H1 (cell line): ENCODE results near the gene GRHL3. TPM values are rescaled to one million over a fixed set of nuclear protein-coding genes. Genes with fewer than 3 reads are reported as not detected.
A peak's percentile ranks its signal among the peaks of the same experiment; 100 is the strongest.

ENCODE experiments used
- CTCF ChIA-PET: fragments of 300-600 bp; sonication (Branson Sonifier 250); formaldehyde crosslinking; loops from one replicate; lab custom pipeline; 2021; ENCODE audit not compliant: partially characterized antibody; lab: Charles Lee
- POLR2A ChIA-PET: fragments of 300-600 bp; sonication (Branson Sonifier 250); formaldehyde crosslinking; loops from one replicate; lab custom pipeline; 2021; ENCODE audit warnings: inconsistent platforms; ENCODE audit not compliant: partially characterized antibody; lab: Charles Lee
- DNase-seq, 2 experiments: peaks; one replicate each; pipeline versions ENCODE4 v3.0.0 to v3.0.0-alpha.2; 2010 to 2022; ENCODE audit warnings: low spot score in 2 of 2, low read depth in 1 of 2, mixed read lengths in 1 of 2
- FAIRE-seq: peaks from 2 replicates; lab custom pipeline; 2011; peaks lifted over from hg19 to GRCh38; lab: Jason Lieb, UNC
- H2AFZ ChIP-seq: 2 replicates; pipeline ENCODE4 v1.8.1; 2012; ENCODE audit warnings: low read length, inconsistent platforms
- H2AK5ac ChIP-seq: 2 replicates; pipeline ENCODE4 v1.6.1; 2013; ENCODE audit warnings: low read depth, low read length
- H2BK120ac ChIP-seq: replicated peaks from 2 replicates; pipeline ENCODE3; 2013; ENCODE audit warnings: low read depth, low read length, inconsistent platforms
- H2BK12ac ChIP-seq: 2 replicates; pipeline ENCODE4 v1.6.1; 2013; ENCODE audit warnings: low read depth, low read length
- H2BK15ac ChIP-seq: 2 replicates; pipeline ENCODE4 v1.6.1; 2013; ENCODE audit warnings: low read length
- H2BK20ac ChIP-seq: 2 replicates; pipeline ENCODE4 v1.6.1; 2013; ENCODE audit warnings: low read length
- H2BK5ac ChIP-seq: 2 replicates; pipeline ENCODE4 v1.6.1; 2013; ENCODE audit warnings: low read depth, low read length
- H3K14ac ChIP-seq: 2 replicates; pipeline ENCODE4 v1.6.1; 2013; ENCODE audit warnings: inconsistent platforms; ENCODE audit not compliant: insufficient read length
- H3K18ac ChIP-seq: 2 replicates; pipeline ENCODE4 v1.6.1; 2013; ENCODE audit warnings: low read length; ENCODE audit errors: extremely low read depth
- H3K23ac ChIP-seq: 2 replicates; pipeline ENCODE4 v1.6.1; 2013; ENCODE audit warnings: inconsistent platforms; ENCODE audit not compliant: insufficient read length
- H3K23me2 ChIP-seq: 2 replicates; pipeline ENCODE4 v1.6.1; 2013; ENCODE audit warnings: low read depth, low read length
- H3K27ac ChIP-seq: 2 replicates; pipeline ENCODE4 v1.6.1; 2011; ENCODE audit warnings: low read depth, low read length, inconsistent platforms
- H3K27me3 ChIP-seq, 4 experiments: replicated peaks in 1 of 4; 1 replicate in 1 of 4; 2 replicates in 3 of 4; pipeline versions ENCODE4 v1.6.1 to v1.8.1; 2011 to 2013; ENCODE audit warnings: low read length in 3 of 4, mild to moderate bottlenecking in 3 of 4, inconsistent platforms in 2 of 4, mixed read lengths in 2 of 4, moderate library complexity in 1 of 4; ENCODE audit not compliant: control insufficient read depth in 3 of 4, insufficient read depth in 3 of 4; ENCODE audit errors: extremely low read depth in 1 of 4
- H3K36me3 ChIP-seq, 4 experiments: 2 replicates each; pipeline versions ENCODE4 v1.6.1 to v1.8.1; 2011 to 2013; ENCODE audit warnings: mild to moderate bottlenecking in 4 of 4, low read length in 3 of 4, moderate library complexity in 2 of 4, control low read depth in 1 of 4, inconsistent platforms in 1 of 4; ENCODE audit not compliant: insufficient read depth in 4 of 4, control insufficient read depth in 2 of 4
- H3K4ac ChIP-seq: replicated peaks from 2 replicates; pipeline ENCODE3; 2013; ENCODE audit warnings: low read length, low read depth, mixed read lengths, inconsistent platforms; ENCODE audit not compliant: insufficient read length
- H3K4me1 ChIP-seq, 4 experiments: replicated peaks in 1 of 4; 1 replicate in 1 of 4; 2 replicates in 3 of 4; pipeline versions ENCODE4 v1.6.1 to v1.8.1; 2011 to 2013; ENCODE audit warnings: low read length in 3 of 4, inconsistent platforms in 2 of 4, mixed read lengths in 1 of 4; ENCODE audit not compliant: insufficient read depth in 4 of 4, control insufficient read depth in 3 of 4
- H3K4me2 ChIP-seq, 2 experiments: 2 replicates each; pipeline versions ENCODE4 v1.6.1 to v1.8.1; 2011 to 2013; ENCODE audit warnings: low read depth in 2 of 2, low read length in 2 of 2, control low read depth in 1 of 2, inconsistent platforms in 1 of 2, mild to moderate bottlenecking in 1 of 2; ENCODE audit not compliant: insufficient read depth in 1 of 2
- H3K4me3 ChIP-seq, 4 experiments: fragments of 200-600, 300-600 bp in 1 of 4; sonication (generic), shearing (Covaris generic), sonication (Bioruptor Twin) in 1 of 4; 2 replicates each; pipeline versions ENCODE4 v1.5.1 to v1.8.1; 2011 to 2016; ENCODE audit warnings: low read length in 4 of 4, low read depth in 3 of 4, control low read depth in 2 of 4, inconsistent platforms in 2 of 4, mild to moderate bottlenecking in 2 of 4, mixed read lengths in 1 of 4, moderate library complexity in 1 of 4; ENCODE audit not compliant: insufficient read depth in 2 of 4; ENCODE audit errors: extremely low read depth in 1 of 4
- H3K56ac ChIP-seq: replicated peaks from 2 replicates; pipeline ENCODE3; 2013; ENCODE audit warnings: low read depth, mild to moderate bottlenecking, mixed read lengths, low read length, inconsistent platforms; ENCODE audit not compliant: insufficient read length
- H3K79me1 ChIP-seq: 2 replicates; pipeline ENCODE4 v1.6.1; 2013; ENCODE audit warnings: low read depth, low read length, control low read depth
- H3K79me2 ChIP-seq, 2 experiments: 2 replicates each; pipeline versions ENCODE4 v1.6.1 to v1.8.1; 2012 to 2013; ENCODE audit warnings: low read length in 2 of 2, mild to moderate bottlenecking in 2 of 2, inconsistent platforms in 1 of 2; ENCODE audit not compliant: insufficient read depth in 2 of 2, control insufficient read depth in 1 of 2
- H3K9ac ChIP-seq, 4 experiments: replicated peaks in 1 of 4; 1 replicate in 1 of 4; 2 replicates in 3 of 4; pipeline versions ENCODE4 v1.6.1 to v1.8.1; 2011 to 2013; ENCODE audit warnings: low read depth in 3 of 4, low read length in 3 of 4, control low read depth in 2 of 4, mild to moderate bottlenecking in 2 of 4, moderate library complexity in 2 of 4, inconsistent platforms in 1 of 4; ENCODE audit errors: extremely low read depth in 1 of 4
- H3K9me3 ChIP-seq, 2 experiments: 2 replicates each; pipeline versions ENCODE4 v1.6.1 to v1.8.1; 2012 to 2013; ENCODE audit warnings: mild to moderate bottlenecking in 2 of 2, moderate library complexity in 2 of 2, control low read depth in 1 of 2, inconsistent platforms in 1 of 2, low read depth in 1 of 2, low read length in 1 of 2, mixed read lengths in 1 of 2; ENCODE audit not compliant: insufficient read depth in 2 of 2
- H4K20me1 ChIP-seq, 2 experiments: replicated peaks in 1 of 2; 2 replicates each; pipeline versions ENCODE3 to v1.8.1; 2011 to 2013; ENCODE audit warnings: inconsistent platforms in 2 of 2, low read length in 2 of 2, mild to moderate bottlenecking in 1 of 2; ENCODE audit not compliant: insufficient read depth in 2 of 2, control insufficient read depth in 1 of 2
- H4K5ac ChIP-seq: 2 replicates; pipeline ENCODE4 v1.6.1; 2013; ENCODE audit warnings: low read length, low read depth, mixed read lengths, inconsistent platforms; ENCODE audit not compliant: insufficient read length
- H4K8ac ChIP-seq: 2 replicates; pipeline ENCODE4 v1.8.0; 2013; ENCODE audit warnings: mild to moderate bottlenecking, moderate library complexity, low read length, inconsistent platforms; ENCODE audit not compliant: insufficient read depth; ENCODE audit errors: extremely low read depth
- H4K91ac ChIP-seq: replicated peaks from 2 replicates; pipeline ENCODE3; 2013; ENCODE audit warnings: low read length, mixed read lengths, inconsistent platforms; ENCODE audit not compliant: insufficient read length
- ATF2 ChIP-seq: IDR thresholded peaks from 2 replicates; pipeline ENCODE4 v1.6.1; 2012; ENCODE audit warnings: low read length, inconsistent platforms
- BACH1 ChIP-seq: IDR thresholded peaks from 2 replicates; pipeline ENCODE4 v1.6.1; 2012; ENCODE audit warnings: low read length, improper control_type of control experiment
- CBX8 ChIP-seq: fragments of 300-800, 300-1000 bp; sonication (generic); IDR thresholded peaks from 2 replicates; pipeline ENCODE4 v1.7.1; 2016; ENCODE audit warnings: low read depth, low read length, borderline replicate concordance
- CHD2 ChIP-seq: IDR thresholded peaks from 2 replicates; pipeline ENCODE4 v1.6.1; 2012; ENCODE audit warnings: low read length, improper control_type of control experiment
- CTBP2 ChIP-seq: IDR thresholded peaks from 2 replicates; pipeline ENCODE4 v1.7.0; 2011; ENCODE audit warnings: borderline replicate concordance, mild to moderate bottlenecking, moderate library complexity, mixed read lengths, low read length; ENCODE audit not compliant: insufficient read depth, insufficient read length
- FOSL1 ChIP-seq: IDR thresholded peaks from 2 replicates; pipeline ENCODE4 v1.6.1; 2011; ENCODE audit warnings: mild to moderate bottlenecking, low read depth, low read length, moderate library complexity; ENCODE audit not compliant: insufficient read depth
- KDM1A ChIP-seq: fragments of 200-600, 300-600 bp; sonication (generic); IDR thresholded peaks from 2 replicates; pipeline ENCODE4 v1.7.1; 2016; ENCODE audit warnings: mild to moderate bottlenecking, low read length, borderline replicate concordance
- MAFK ChIP-seq: IDR thresholded peaks from 2 replicates; pipeline ENCODE4 v1.6.1; 2012; ENCODE audit warnings: low read depth, mild to moderate bottlenecking, improper control_type of control experiment, low read length
- PHF8 ChIP-seq: fragments of 200-600 bp; sonication (generic); conservative IDR thresholded peaks from 2 replicates; pipeline ENCODE4 v1.7.1; 2012; ENCODE audit warnings: low read depth, mild to moderate bottlenecking, inconsistent platforms, low read length, moderate library complexity
- POLR2AphosphoS5 ChIP-seq: IDR thresholded peaks from 2 replicates; pipeline ENCODE4 v1.6.1; 2011; ENCODE audit warnings: low read depth, low read length
- POU5F1 ChIP-seq: IDR thresholded peaks from 2 replicates; pipeline ENCODE4 v1.6.1; 2011; ENCODE audit warnings: low read depth, mild to moderate bottlenecking, low read length, moderate library complexity
- SP1 ChIP-seq: IDR thresholded peaks from 2 replicates; pipeline ENCODE4 v1.6.1; 2011; ENCODE audit warnings: low read depth, low read length
- SP4 ChIP-seq: IDR thresholded peaks from 2 replicates; pipeline ENCODE4 v1.6.1; 2012; ENCODE audit warnings: low read length, inconsistent platforms
- WGBS, 2 experiments: shearing (Covaris generic) in 1 of 2; methylation state at CpG; one replicate each; pipeline versions ENCODE4 v1.1.6 to v1.1.7; 2013 to 2015; ENCODE audit warnings: low lambda C conversion rate in 2 of 2, mixed read lengths in 2 of 2, inconsistent platforms in 1 of 2, low coverage in 1 of 2, missing lambda C conversion rate in 1 of 2; ENCODE audit not compliant: insufficient replicate concordance in 2 of 2, insufficient coverage in 1 of 2, insufficient read length in 1 of 2; ENCODE audit errors: extremely low coverage in 1 of 2, missing lambda C conversion rate in 1 of 2; 5-methylcytosine and 5-hydroxymethylcytosine counted together
- polyA plus RNA-seq, 7 experiments: library from polyadenylated mRNA; depleted of rRNA in 3 of 7; stranded (reverse) in 5 of 7; unstranded in 2 of 7; fragments of >200 nt in 5 of 7; fragments of 200-250 nt in 2 of 7; gene quantifications; 1 replicate in 5 of 7; 2 replicates in 1 of 7; 4 replicates in 1 of 7; pipeline versions ENCODE4 v1.2.1 to v1.2.3, GENCODE V29; 2011 to 2013; ENCODE audit warnings: missing spikeins in 2 of 7, mixed read lengths in 2 of 7
- total RNA-seq: library from RNA; stranded (reverse); fragmentation: NEBNext Ultra II Directional; extraction: Animal tissue kit (Norgen Biotek cat#: 25700); gene quantifications from 2 replicates; pipeline ENCODE4 v1.2.1, GENCODE V29; 2021

GRHL3 gene
- total and polyA plus RNA-seq, 2 of the 8 experiments (the other 6 are each of a cell fraction or from before 2014, with no cell fraction given): 0.80 to 1.8 TPM

DNA sequence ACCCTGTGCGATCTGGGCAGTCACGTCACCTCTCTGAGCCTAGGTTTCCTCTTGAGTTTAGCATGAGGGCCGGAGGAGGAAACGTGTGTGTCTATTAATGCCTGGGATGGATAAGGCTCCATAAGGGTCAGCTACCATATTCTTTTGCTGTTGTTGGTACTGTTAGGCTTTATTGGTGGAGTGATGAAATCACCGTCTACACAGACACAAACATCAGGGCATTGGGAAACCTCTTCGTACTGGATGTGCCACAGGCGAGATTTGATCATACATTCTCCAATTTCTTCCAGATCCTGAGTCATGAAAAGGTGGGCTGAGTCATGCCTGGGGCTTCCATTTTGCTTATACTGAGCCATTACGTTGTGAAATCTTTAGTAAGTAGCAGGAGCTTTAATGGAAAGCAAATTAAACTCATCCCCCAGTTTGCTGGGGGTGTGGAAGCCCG, 24.9 kb upstream of the GRHL3 start:
- Histone ChIP-seq H2BK5ac (no peak overlapping the region), H3K23ac (no peak overlapping the region), H3K4me3 (no peak overlapping the region), H4K91ac (no peak overlapping the region), H3K4ac (no peak overlapping the region), H3K9me3 (no peaks in the 10 kb centered on the region), H2BK15ac (no peak overlapping the region), H3K27ac (no peak overlapping the region), H4K20me1 (no peaks in the 10 kb centered on the region), H3K27me3 (no peaks in the 10 kb centered on the region), H3K36me3 (no peaks in the 10 kb centered on the region), H3K79me2 (no peaks in the 10 kb centered on the region), H4K8ac (no peak overlapping the region), H3K56ac (no peak overlapping the region), H3K18ac (no peak overlapping the region), H4K5ac (no peak overlapping the region), H3K4me2 (no peak overlapping the region), H3K4me1 (peaks cover 2 to 18% (median 7%) of the 10 kb centered on the region in 4 experiments; a peak in 6 of 7 replicates), H2AFZ (peak overlapping the region; percentile 66; the same call in 1 of the 2 replicates), H2BK120ac (no peak overlapping the region), H3K79me1 (no peaks in the 10 kb centered on the region), H3K9ac (no peak overlapping the region), H2BK20ac (peak overlapping the region; percentile 24), H3K23me2 (no peaks in the 10 kb centered on the region), H2AK5ac (no peak overlapping the region), H3K14ac (no peak overlapping the region), H2BK12ac (peak overlapping the region; percentile 72; the same call in 1 of the 2 replicates)
- WGBS, 2 experiments: 89% methylated on average over 9 of the region's 9 CpGs; no CpG with 5 or more reads in 1 of the 2 experiments
- ChIA-PET POLR2A (interaction anchor here (1.5 kb wide), 1 partner anchor 143 kb away, joined by 4 read pairs; no protein-coding TSS in a partner anchor), CTCF (interaction anchor here (1.2 to 5.7 kb wide), 10 partner anchors 12 to 99 kb away, joined by 3 to 28 read pairs (median 4); no protein-coding TSS in a partner anchor)
- DNase-seq: no peak
- FAIRE-seq: no peak
- TF ChIP-seq CBX8 (no peak), SP4 (no peak), CTBP2 (no peak), POLR2AphosphoS5 (no peak), KDM1A (no peak), CHD2 (no peak), SP1 (no peak), MAFK (peak; percentile 53), FOSL1 (no peak), PHF8 (no peak), BACH1 (peak; percentile 85), ATF2 (no peak), POU5F1 (no peak)
